Neural progenitor cell (in vitro differentiated cells): ENCODE measurements around the gene AGMO.

Source experiments
- CTCF ChIP-seq: fragments of 200-600 bp; sonication (generic); IDR thresholded peaks from 2 replicates; pipeline ENCODE4 v1.5.1; 2017; ENCODE audit warnings: antibody characterized with exemption, mild to moderate bottlenecking
- EZH2phosphoT487 ChIP-seq: fragments of 200-600 bp; sonication (generic); IDR thresholded peaks from 2 replicates; pipeline ENCODE4 v1.6.1; 2017; ENCODE audit warnings: antibody characterized with exemption

GRCh38 chr7:15498465-15498864, 63.4 kb downstream of the AGMO start:
- TF ChIP-seq CTCF (no peak), EZH2phosphoT487 (no peak)
